ENCODE measurements around the gene CCDC138. TPM values are rescaled to one million over a fixed set of nuclear protein-coding genes. Genes with fewer than 3 reads are reported as not detected.

Gene CCDC138
- total RNA-seq, 2 experiments from 2014 or later, result 7.7 to 9.1 TPM

DNA sequence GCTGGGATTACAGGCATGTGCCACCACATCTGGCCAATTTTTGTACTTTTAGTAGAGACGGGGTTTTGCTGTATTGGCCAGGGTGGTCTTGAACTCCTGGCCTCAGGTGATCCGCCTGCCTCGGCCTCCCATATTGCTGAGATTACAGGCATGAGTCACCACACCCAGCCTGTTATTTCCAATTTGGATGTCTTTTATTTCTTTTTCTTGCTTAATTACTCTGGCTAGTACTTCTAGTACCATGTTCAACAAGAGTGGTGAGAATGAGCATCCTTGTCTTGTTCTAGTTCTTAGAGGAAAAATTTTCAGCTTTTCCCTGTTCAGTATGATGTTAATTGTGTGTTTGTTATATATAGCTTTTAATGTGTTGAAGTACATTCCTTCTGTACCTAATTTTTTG, 23.4 kb downstream of the CCDC138 start:
- H3K27me3 Mint-ChIP-seq, result no peaks in the 10 kb centered on the region
- peaks cover 57% of the 10 kb centered on the region for H3K36me3 Mint-ChIP-seq (ENCODE audit: low read depth)
- no peak overlapping the region for H3K4me3 Mint-ChIP-seq
- no peak for DNase-seq
- POLR2A ChIA-PET, result no interaction called here
- CTCF ChIA-PET, result no interaction called here
- no peaks in the 10 kb centered on the region for H3K4me1 Mint-ChIP-seq
- H3K27ac Mint-ChIP-seq, result no peak overlapping the region
- H3K9me3 Mint-ChIP-seq, result peaks cover 27% of the 10 kb centered on the region

DNA sequence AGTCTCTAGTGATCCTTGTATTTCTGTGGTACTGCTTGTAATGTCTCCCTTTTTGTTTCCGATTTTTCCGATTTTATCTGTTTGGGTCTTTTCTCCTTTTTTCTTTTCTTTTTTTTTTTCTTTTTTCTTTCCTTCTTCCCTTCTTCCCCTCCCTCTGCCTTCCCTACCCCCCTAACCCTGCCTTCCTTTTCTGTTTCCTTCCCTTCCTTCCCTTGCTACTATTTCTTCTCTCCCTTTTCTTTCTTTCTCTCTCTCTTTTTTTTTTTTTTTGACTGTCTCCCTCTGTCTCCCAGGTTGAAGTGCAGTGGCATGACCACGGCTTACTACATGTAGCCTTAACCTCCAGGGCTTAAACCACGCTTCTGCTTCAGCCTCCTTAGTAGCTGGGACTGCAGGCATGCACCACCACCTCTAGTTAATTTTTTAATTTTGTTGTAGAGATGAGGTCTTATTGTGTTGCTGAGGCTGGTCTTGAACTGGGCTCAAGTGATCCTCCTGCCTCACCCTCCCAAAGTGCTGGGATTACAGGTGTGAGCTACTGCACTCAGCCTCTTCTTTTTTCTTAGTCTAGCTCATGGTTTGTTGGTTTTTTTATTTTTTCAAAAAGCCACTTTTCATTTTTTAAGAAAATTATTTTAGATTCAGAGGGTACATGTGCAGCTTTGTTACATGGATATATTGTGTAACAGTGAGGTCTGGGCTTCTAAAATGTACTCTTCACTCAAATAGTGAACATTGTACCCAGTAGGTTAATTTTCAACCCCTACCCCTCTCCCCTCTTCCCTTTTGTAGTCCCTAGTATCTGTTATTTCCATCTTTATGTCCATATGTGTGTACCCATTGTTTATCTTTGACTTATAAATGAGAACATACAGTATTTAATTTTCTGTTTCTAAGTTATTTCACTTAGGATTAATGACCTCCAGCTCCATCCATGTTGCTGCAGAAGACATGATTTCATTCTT, 24.7 kb downstream of the CCDC138 start:
- H3K4me1 Mint-ChIP-seq, result no peaks in the 10 kb centered on the region
- POLR2A ChIA-PET, result no interaction called here
- no peak overlapping the region for H3K4me3 Mint-ChIP-seq
- H3K9me3 Mint-ChIP-seq, result peaks cover 27% of the 10 kb centered on the region
- DNase-seq, result no peak
- CTCF ChIA-PET, result no interaction called here
- no peak overlapping the region for H3K27ac Mint-ChIP-seq
- no peaks in the 10 kb centered on the region for H3K27me3 Mint-ChIP-seq
- peaks cover 58% of the 10 kb centered on the region for H3K36me3 Mint-ChIP-seq (ENCODE audit: low read depth)

DNA sequence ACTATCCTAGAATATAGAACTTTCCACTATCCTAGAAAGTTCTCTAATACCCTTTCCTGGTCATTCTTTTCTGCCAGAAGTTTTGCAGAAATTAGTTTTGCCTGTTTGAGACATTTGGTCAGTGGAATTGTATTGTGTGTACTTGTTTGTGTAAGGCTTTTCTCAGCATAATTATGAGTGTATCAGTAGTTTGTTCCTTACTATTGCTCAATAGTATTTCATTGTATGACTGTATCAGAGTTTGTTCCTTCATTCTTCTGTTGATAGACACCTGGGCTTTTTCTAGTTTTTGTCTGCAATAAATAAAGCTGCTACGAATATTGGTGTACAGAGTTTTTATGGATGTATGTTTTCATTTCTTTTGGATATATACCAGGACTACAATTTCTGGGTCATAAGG, 27.2 kb downstream of the CCDC138 start:
- no peak overlapping the region for H3K4me3 Mint-ChIP-seq
- DNase-seq, result no peak
- POLR2A ChIA-PET, result no interaction called here
- H3K36me3 Mint-ChIP-seq (ENCODE audit: low read depth), result peaks cover 55% of the 10 kb centered on the region
- no peaks in the 10 kb centered on the region for H3K4me1 Mint-ChIP-seq
- no peak overlapping the region for H3K27ac Mint-ChIP-seq
- no peaks in the 10 kb centered on the region for H3K27me3 Mint-ChIP-seq
- CTCF ChIA-PET, result no interaction called here
- peaks cover 20% of the 10 kb centered on the region for H3K9me3 Mint-ChIP-seq

- no peak for DNase-seq
- H3K27ac Mint-ChIP-seq, result no peak overlapping the region
- peaks cover 5% of the 10 kb centered on the region for H3K9me3 Mint-ChIP-seq
- H3K4me1 Mint-ChIP-seq, result no peaks in the 10 kb centered on the region
- ChIA-PET POLR2A (no interaction called here), CTCF (no interaction called here)
- H3K36me3 Mint-ChIP-seq (ENCODE audit: low read depth), result peaks cover 52% of the 10 kb centered on the region
- no peaks in the 10 kb centered on the region for H3K27me3 Mint-ChIP-seq
- no peak overlapping the region for H3K4me3 Mint-ChIP-seq
Observed at GRCh38 chr2:108820482-108820881, 33.9 kb downstream of the CCDC138 start.

GRCh38 chr2:108823286-108823685, 36.7 kb downstream of the CCDC138 start:
- DNase-seq, result no peak
- Mint-ChIP-seq H3K27ac (no peak overlapping the region), H3K36me3 (ENCODE audit: low read depth) (peaks cover 33% of the 10 kb centered on the region), H3K27me3 (no peaks in the 10 kb centered on the region), H3K9me3 (peaks cover 5% of the 10 kb centered on the region), H3K4me3 (no peak overlapping the region), H3K4me1 (no peaks in the 10 kb centered on the region)
- ChIA-PET POLR2A (no interaction called here), CTCF (no interaction called here)

DNA sequence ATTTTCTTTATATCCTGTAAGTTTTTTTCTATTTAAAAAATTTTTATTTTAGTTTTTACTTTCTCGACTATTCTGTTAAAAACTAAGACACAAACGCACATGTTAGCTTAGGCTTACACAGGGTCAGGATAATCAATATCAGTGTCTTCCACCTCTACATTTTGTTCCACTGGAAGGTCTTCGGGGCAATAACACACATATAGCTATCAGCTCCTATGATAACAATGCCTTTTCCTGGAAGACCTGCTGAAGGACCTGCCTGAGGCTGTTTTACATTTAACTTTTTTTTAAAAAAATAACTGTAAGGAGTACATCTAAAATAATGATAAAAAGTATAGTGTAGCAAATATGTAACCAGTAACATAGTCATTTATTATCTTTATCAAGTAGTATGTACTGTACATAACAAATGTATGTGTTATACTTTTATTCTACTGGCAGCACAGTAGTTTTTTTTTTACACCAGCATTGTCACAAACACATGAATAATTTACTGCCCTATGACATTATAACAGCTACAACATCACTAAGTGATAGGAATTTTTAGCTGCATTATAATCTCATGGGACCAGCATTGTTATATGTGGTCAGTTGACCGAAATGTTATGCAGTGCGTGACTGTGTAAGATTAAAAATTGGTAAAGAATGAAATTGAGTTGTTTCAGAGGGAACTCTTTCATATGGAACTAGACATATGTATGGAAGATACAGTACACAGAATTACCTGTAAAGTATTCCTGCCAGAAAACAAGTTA, 37.9 kb downstream of the CCDC138 start:
- no peaks in the 10 kb centered on the region for H3K4me1 Mint-ChIP-seq
- DNase-seq, result no peak
- H3K36me3 Mint-ChIP-seq (ENCODE audit: low read depth), result peaks cover 25% of the 10 kb centered on the region
- ChIA-PET POLR2A (no interaction called here), CTCF (no interaction called here)
- H3K27ac Mint-ChIP-seq, result no peak overlapping the region
- H3K4me3 Mint-ChIP-seq, result no peak overlapping the region
- H3K9me3 Mint-ChIP-seq, result peaks cover 5% of the 10 kb centered on the region
- H3K27me3 Mint-ChIP-seq, result no peaks in the 10 kb centered on the region

- no peaks in the 10 kb centered on the region for H3K4me1 Mint-ChIP-seq
- CTCF ChIA-PET, result no interaction called here
- peaks cover 18% of the 10 kb centered on the region for H3K36me3 Mint-ChIP-seq (ENCODE audit: low read depth)
- DNase-seq, result no peak
- peaks cover 3% of the 10 kb centered on the region for H3K9me3 Mint-ChIP-seq
- no peaks in the 10 kb centered on the region for H3K27me3 Mint-ChIP-seq
- H3K27ac Mint-ChIP-seq, result no peak overlapping the region
- POLR2A ChIA-PET, result no interaction called here
- H3K4me3 Mint-ChIP-seq, result no peak overlapping the region
Observed at GRCh38 chr2:108825254-108825653, 38.7 kb downstream of the CCDC138 start.

DNA sequence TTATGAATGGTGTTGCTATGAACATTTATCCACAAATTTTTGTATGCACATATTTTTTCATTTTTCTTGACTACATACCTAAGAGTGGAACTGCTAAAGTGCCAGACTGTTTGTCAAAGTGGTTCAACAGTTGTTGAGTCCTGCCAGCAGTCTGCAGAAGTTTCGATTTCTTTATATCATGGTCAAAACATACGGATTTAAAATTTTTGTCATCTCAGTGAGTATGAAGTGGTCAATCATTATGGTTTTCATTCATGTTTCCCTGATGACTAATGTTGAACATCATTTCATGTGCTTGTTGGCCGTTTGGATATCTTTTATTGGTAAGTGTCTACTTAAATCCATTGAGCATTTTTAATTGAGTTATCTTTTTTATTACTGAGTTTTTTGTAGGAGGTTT, 39.2 kb downstream of the CCDC138 start:
- no peak for DNase-seq
- POLR2A ChIA-PET, result no interaction called here

DNA sequence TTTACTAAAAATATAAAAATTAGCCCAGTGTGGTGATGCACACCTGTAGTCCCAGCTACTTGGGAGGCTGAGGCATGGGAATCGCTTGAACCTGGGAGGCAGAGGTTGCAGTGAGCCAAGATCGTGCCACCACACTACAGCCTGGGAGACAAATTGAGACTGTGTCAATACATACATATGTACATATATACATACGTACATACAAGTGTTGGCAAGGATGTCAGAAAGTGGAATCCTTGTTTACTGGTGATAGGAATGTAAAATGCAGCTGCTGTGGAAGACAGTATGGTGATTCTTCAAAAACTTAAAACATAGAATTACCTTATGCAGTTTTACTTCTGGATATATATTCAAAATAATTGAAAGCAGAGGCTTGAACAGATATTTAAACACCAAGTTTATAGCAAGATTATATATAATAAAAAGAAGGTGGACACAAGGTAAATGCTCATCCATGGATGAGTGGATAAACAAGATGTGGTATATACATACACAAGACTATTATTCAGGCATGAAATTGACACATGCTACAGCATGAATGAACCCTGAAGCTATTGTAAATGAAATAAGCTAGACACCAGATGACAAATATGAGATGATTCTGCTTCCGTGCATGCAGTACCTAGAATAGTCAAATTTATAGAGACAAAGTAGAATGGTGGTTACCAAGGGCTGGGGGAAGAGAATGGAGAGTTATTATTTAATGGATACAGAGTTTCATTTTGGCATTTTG, 43.2 kb downstream of the CCDC138 start:
- Mint-ChIP-seq H3K27me3 (no peaks in the 10 kb centered on the region), H3K27ac (no peak overlapping the region), H3K36me3 (ENCODE audit: low read depth) (peaks cover 9% of the 10 kb centered on the region), H3K4me1 (peaks cover 20% of the 10 kb centered on the region), H3K9me3 (peaks cover 3% of the 10 kb centered on the region), H3K4me3 (no peak overlapping the region)
- ChIA-PET POLR2A (no interaction called here), CTCF (no interaction called here)
- DNase-seq, result no peak

More for the DNA sequence above, 39.2 kb downstream of the CCDC138 start:
- H3K36me3 Mint-ChIP-seq (ENCODE audit: low read depth), result peaks cover 15% of the 10 kb centered on the region
- CTCF ChIA-PET, result no interaction called here
- no peak overlapping the region for H3K4me3 Mint-ChIP-seq
- H3K27ac Mint-ChIP-seq, result no peak overlapping the region
- no peaks in the 10 kb centered on the region for H3K27me3 Mint-ChIP-seq
- H3K4me1 Mint-ChIP-seq, result no peaks in the 10 kb centered on the region
- H3K9me3 Mint-ChIP-seq, result no peaks in the 10 kb centered on the region

GRCh38 chr2:108833219-108833618, 46.6 kb downstream of the CCDC138 start:
- Mint-ChIP-seq H3K27ac (peak overlapping the region; percentile 64), H3K9me3 (peaks cover 8% of the 10 kb centered on the region), H3K4me3 (no peak overlapping the region), H3K27me3 (no peaks in the 10 kb centered on the region), H3K36me3 (ENCODE audit: low read depth) (peaks cover 20% of the 10 kb centered on the region), H3K4me1 (peaks cover 25% of the 10 kb centered on the region)
- POLR2A ChIA-PET, result no interaction called here
- no peak for DNase-seq
- CTCF ChIA-PET, result interaction anchor here (0.7 kb wide), 2 partner anchors 725 to 1825 kb away, joined by 3 to 6 read pairs; no protein-coding TSS in a partner anchor

DNA sequence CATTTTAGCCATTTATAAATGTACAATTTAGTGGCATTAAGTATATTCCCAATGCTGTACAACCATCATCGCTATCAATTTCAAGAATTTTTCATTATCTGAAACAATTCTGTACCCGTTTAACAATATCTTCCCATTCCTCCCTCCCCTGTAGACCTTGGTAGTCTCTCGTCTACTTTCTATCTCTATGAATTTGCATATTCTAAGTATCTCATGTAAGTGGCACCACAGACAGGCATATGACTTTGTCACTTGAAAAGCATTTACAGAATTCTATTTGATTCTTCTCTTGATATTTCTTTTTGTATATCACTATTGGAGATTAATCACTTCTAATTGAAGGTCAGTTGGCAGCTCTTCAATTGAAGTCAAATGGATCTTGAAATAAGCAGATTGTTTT, 48.0 kb downstream of the CCDC138 start:
- CTCF ChIA-PET, result no interaction called here

GRCh38 chr2:108835040-108835439, 48.5 kb downstream of the CCDC138 start:
- POLR2A ChIA-PET, result no interaction called here
- H3K4me1 Mint-ChIP-seq, result peaks cover 25% of the 10 kb centered on the region
- CTCF ChIA-PET, result no interaction called here

More for the DNA sequence above, 48.0 kb downstream of the CCDC138 start:
- Mint-ChIP-seq H3K4me3 (no peak overlapping the region), H3K36me3 (ENCODE audit: low read depth) (peaks cover 20% of the 10 kb centered on the region), H3K27me3 (no peaks in the 10 kb centered on the region), H3K4me1 (peaks cover 25% of the 10 kb centered on the region), H3K27ac (peak overlapping the region; percentile 33), H3K9me3 (peaks cover 10% of the 10 kb centered on the region)
- POLR2A ChIA-PET, result no interaction called here
- no peak for DNase-seq

DNA sequence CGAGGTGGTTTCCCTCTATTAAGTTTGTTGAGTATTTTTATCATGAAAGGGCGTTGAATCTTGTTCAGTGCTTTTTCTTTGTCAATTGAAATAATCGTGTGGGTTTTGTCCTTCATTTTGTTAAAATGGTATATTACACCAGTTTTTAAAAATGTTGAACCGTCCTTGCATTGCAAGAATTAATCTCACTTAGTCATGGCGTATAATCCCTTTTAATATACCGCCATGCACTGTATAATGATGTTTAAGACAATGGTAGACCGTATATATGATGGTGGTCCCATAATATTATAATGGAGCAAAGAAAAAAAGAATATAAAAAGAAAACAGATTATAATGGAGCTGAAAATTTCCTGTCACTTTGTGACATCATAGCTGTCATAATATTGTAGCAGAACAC, 50.6 kb downstream of the CCDC138 start:
- H3K4me1 Mint-ChIP-seq, result peaks cover 24% of the 10 kb centered on the region
- peaks cover 34% of the 10 kb centered on the region for H3K36me3 Mint-ChIP-seq (ENCODE audit: low read depth)
- no peak for DNase-seq
- H3K4me3 Mint-ChIP-seq, result no peak overlapping the region
- H3K27ac Mint-ChIP-seq, result no peak overlapping the region
- H3K27me3 Mint-ChIP-seq, result no peaks in the 10 kb centered on the region
- ChIA-PET CTCF (no interaction called here), POLR2A (no interaction called here)
- peaks cover 14% of the 10 kb centered on the region for H3K9me3 Mint-ChIP-seq

More at GRCh38 chr2:108835040-108835439, 48.5 kb downstream of the CCDC138 start:
- Mint-ChIP-seq H3K27ac (peak overlapping the region; percentile 33), H3K4me3 (no peak overlapping the region), H3K36me3 (ENCODE audit: low read depth) (peaks cover 20% of the 10 kb centered on the region), H3K9me3 (peaks cover 10% of the 10 kb centered on the region), H3K27me3 (no peaks in the 10 kb centered on the region)
- DNase-seq, result no peak

Data from activated CD4-positive, alpha-beta memory T cell treated with anti-CD3 and anti-CD28 coated beads, Interleukin-2, amount 10 ng/mL, durations not matched to agents 7 days and 5 days (primary cell).